Measurements from ENCODE around the gene SLC49A3.
"Not testable (repeated sequence)": the region's sequence is repeated elsewhere in the genome, so short reads cannot be mapped to it uniquely, and the experiment has no call there.

The SLC49A3 gene

GRCh38 chr4:654871-655463 is 34.0 kb downstream of the SLC49A3 start:
- no peak for DNase-seq (ENCODE audit: low read depth in 1 of 2, low spot score in 1 of 2)

- DNase-seq (ENCODE audit: low read depth in 1 of 2, low spot score in 1 of 2) = no peak
Measured at GRCh38 chr4:654503-654845, 34.5 kb downstream of the SLC49A3 start.

- no peak for DNase-seq (ENCODE audit: low read depth in 1 of 2, low spot score in 1 of 2)
Measured at GRCh38 chr4:653831-654502, 35.0 kb downstream of the SLC49A3 start.

- DNase-seq (ENCODE audit: low read depth in 1 of 2, low spot score in 1 of 2) = no peak
Measured at GRCh38 chr4:653080-653821, 35.7 kb downstream of the SLC49A3 start.

GRCh38 chr4:651884-652642 is 36.9 kb downstream of the SLC49A3 start:
- no peak for DNase-seq (ENCODE audit: low read depth in 1 of 2, low spot score in 1 of 2)

- no peak for DNase-seq (ENCODE audit: low read depth in 1 of 2, low spot score in 1 of 2)
Measured at GRCh38 chr4:650951-651883, 37.7 kb downstream of the SLC49A3 start.

GRCh38 chr4:650461-650860 is 38.5 kb downstream of the SLC49A3 start:
- DNase-seq (ENCODE audit: low read depth in 1 of 2, low spot score in 1 of 2) = no peak

- DNase-seq (ENCODE audit: low read depth in 1 of 2, low spot score in 1 of 2) = no peak
Measured at GRCh38 chr4:649751-650310, 39.1 kb downstream of the SLC49A3 start.

- DNase-seq (ENCODE audit: low read depth in 1 of 2, low spot score in 1 of 2) = no peak
Measured at GRCh38 chr4:649293-649625, 39.7 kb downstream of the SLC49A3 start.

- no peak for DNase-seq (ENCODE audit: low read depth in 1 of 2, low spot score in 1 of 2)
Measured at GRCh38 chr4:648579-649292, 40.2 kb downstream of the SLC49A3 start.

- no peak for DNase-seq (ENCODE audit: low read depth in 1 of 2, low spot score in 1 of 2)
Measured at GRCh38 chr4:647481-647880, 41.5 kb downstream of the SLC49A3 start.

GRCh38 chr4:646460-646859 is 42.5 kb downstream of the SLC49A3 start:
- no peak for DNase-seq (ENCODE audit: low read depth in 1 of 2, low spot score in 1 of 2)

GRCh38 chr4:642366-642765 is 46.6 kb downstream of the SLC49A3 start:
- not testable (repeated sequence) for DNase-seq (ENCODE audit: low read depth in 1 of 2, low spot score in 1 of 2)

- no peak for DNase-seq (ENCODE audit: low read depth in 1 of 2, low spot score in 1 of 2)
Measured at GRCh38 chr4:637536-638280, 51.2 kb downstream of the SLC49A3 start.

GRCh38 chr4:636628-637159 is 52.3 kb downstream of the SLC49A3 start:
- no peak for DNase-seq (ENCODE audit: low read depth in 1 of 2, low spot score in 1 of 2)

- no peak for DNase-seq (ENCODE audit: low read depth in 1 of 2, low spot score in 1 of 2)
Measured at GRCh38 chr4:635851-636627, 52.9 kb downstream of the SLC49A3 start.

GRCh38 chr4:635066-635835 is 53.7 kb downstream of the SLC49A3 start:
- not testable (repeated sequence) for DNase-seq (ENCODE audit: low read depth in 1 of 2, low spot score in 1 of 2)
